ENCODE measurements around the gene KCNIP3.

KCNIP3 gene

GRCh38 chr2:95320986-95321767 lies 24.0 kb downstream of the KCNIP3 start:
- DNase-seq (ENCODE audit: insufficient read length, low spot score) (no peak), FAIRE-seq (no peak)

DNA sequence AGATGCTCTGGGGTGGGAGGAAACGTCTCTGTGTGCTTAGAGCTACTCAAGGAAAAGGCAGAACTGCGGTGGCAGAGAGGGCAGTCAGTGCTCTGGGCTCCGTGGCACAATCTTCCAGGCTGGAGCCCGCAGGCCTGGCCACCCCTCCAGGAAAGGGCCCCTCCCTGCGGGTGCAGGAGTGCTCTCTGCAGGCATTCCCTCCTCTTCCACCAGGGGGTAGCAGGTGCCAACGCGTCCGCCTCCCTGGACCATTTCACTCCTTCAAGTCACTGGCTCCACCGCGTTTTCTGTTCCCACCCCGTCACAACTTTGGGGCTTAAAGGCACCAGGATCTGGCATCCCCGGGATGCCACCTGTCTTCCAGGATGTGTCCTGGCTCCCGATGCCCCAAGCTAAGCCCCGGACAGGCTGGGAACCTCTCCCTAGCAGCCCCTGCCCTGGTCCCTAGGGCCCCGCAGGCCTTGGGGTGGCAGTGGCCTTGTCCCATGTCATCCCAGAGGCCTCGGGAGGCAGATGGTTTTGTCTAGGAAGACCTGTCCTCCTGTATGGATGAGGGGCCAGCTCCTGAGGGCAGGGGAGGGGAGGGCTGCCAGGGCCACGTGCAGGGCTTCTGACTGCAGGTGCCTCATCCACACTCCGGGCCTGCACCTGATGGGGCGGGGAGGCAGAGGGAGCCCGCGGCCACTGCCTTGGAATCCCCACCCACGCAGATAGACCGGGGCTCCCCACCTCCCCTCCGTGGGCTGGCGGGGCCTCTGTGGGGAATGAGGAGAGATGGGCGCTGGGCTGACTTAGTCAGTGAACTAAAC lies 26.4 kb downstream of the KCNIP3 start:
- FAIRE-seq = no peak
- TF ChIP-seq PAX5 (IDR thresholded peaks at IDR 0.05; ENCODE audit: insufficient read depth, low read length, severe bottlenecking) (no peak), SPI1 (IDR thresholded peaks at IDR 0.05; ENCODE audit: low read depth, low read length) (no peak), POLR2A (IDR thresholded peaks at IDR 0.05; ENCODE audit: low read depth, low read length) (no peak), TAF1 (IDR thresholded peaks at IDR 0.05; ENCODE audit: low read depth, low read length) (no peak), POLR2AphosphoS5 (IDR thresholded peaks at IDR 0.05; ENCODE audit: low read depth, low read length) (no peak), POU2F2 (IDR thresholded peaks at IDR 0.05; ENCODE audit: low read depth, low read length) (no peak)
- DNase-seq (ENCODE audit: insufficient read length, low spot score) = peak; percentile 61

More at GRCh38 chr2:95320986-95321767, 24.0 kb downstream of the KCNIP3 start:
- no peak for TF ChIP-seq POLR2A (IDR thresholded peaks at IDR 0.05; ENCODE audit: low read depth, low read length)
- TF ChIP-seq PAX5 (IDR thresholded peaks at IDR 0.05; ENCODE audit: insufficient read depth, low read length, severe bottlenecking) = no peak
- TF ChIP-seq POLR2AphosphoS5 (IDR thresholded peaks at IDR 0.05; ENCODE audit: low read depth, low read length) = no peak
- no peak for TF ChIP-seq TAF1 (IDR thresholded peaks at IDR 0.05; ENCODE audit: low read depth, low read length)
- TF ChIP-seq SPI1 (IDR thresholded peaks at IDR 0.05; ENCODE audit: low read depth, low read length) = no peak
- TF ChIP-seq POU2F2 (IDR thresholded peaks at IDR 0.05; ENCODE audit: low read depth, low read length) = no peak

GRCh38 chr2:95325026-95325425 lies 27.9 kb downstream of the KCNIP3 start:
- TF ChIP-seq SPI1 (IDR thresholded peaks at IDR 0.05; ENCODE audit: low read depth, low read length) = no peak
- no peak for TF ChIP-seq POU2F2 (IDR thresholded peaks at IDR 0.05; ENCODE audit: low read depth, low read length)
- no peak for TF ChIP-seq POLR2AphosphoS5 (IDR thresholded peaks at IDR 0.05; ENCODE audit: low read depth, low read length)
- TF ChIP-seq POLR2A (IDR thresholded peaks at IDR 0.05; ENCODE audit: low read depth, low read length) = no peak
- TF ChIP-seq TAF1 (IDR thresholded peaks at IDR 0.05; ENCODE audit: low read depth, low read length) = no peak
- no peak for TF ChIP-seq PAX5 (IDR thresholded peaks at IDR 0.05; ENCODE audit: insufficient read depth, low read length, severe bottlenecking)
- FAIRE-seq (no peak), DNase-seq (ENCODE audit: insufficient read length, low spot score) (no peak)

DNA sequence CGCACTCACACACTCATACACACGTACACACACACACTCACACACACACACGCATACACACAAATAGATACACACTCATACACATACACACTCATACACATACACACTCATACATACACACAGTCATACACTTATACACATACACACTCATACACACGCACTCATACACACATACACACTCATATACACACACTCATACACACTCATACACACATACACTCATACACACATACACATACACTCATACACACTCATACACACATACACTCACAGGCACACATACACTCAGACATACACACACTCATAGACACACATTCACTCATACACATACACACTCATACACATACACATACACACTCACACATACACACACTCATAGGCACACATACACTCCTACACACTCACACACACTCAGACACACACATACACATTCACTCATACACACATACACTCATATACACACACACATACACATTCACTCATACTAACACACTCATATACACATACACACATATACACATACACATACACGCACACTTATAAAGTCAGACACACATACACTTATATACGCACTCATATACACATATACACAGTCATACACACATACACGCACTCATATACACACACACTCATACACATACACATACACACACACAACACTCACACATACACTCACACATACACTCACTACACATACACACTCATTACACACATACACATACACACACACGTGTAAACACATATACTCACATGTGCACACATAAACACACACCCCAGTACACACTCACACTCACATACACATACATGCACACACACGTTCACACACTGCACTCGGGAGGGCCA lies 28.7 kb downstream of the KCNIP3 start:
- FAIRE-seq (peak; percentile 76), DNase-seq (ENCODE audit: insufficient read length, low spot score) (no peak)
- TF ChIP-seq POLR2AphosphoS5 (IDR thresholded peaks at IDR 0.05; ENCODE audit: low read depth, low read length) (no peak), POLR2A (IDR thresholded peaks at IDR 0.05; ENCODE audit: low read depth, low read length) (no peak), SPI1 (IDR thresholded peaks at IDR 0.05; ENCODE audit: low read depth, low read length) (no peak), POU2F2 (IDR thresholded peaks at IDR 0.05; ENCODE audit: low read depth, low read length) (no peak), TAF1 (IDR thresholded peaks at IDR 0.05; ENCODE audit: low read depth, low read length) (no peak), PAX5 (IDR thresholded peaks at IDR 0.05; ENCODE audit: insufficient read depth, low read length, severe bottlenecking) (no peak)

- FAIRE-seq (no peak), DNase-seq (ENCODE audit: insufficient read length, low spot score) (no peak)
- TF ChIP-seq POU2F2 (IDR thresholded peaks at IDR 0.05; ENCODE audit: low read depth, low read length) (no peak), TAF1 (IDR thresholded peaks at IDR 0.05; ENCODE audit: low read depth, low read length) (no peak), PAX5 (IDR thresholded peaks at IDR 0.05; ENCODE audit: insufficient read depth, low read length, severe bottlenecking) (no peak), SPI1 (IDR thresholded peaks at IDR 0.05; ENCODE audit: low read depth, low read length) (no peak), POLR2AphosphoS5 (IDR thresholded peaks at IDR 0.05; ENCODE audit: low read depth, low read length) (no peak), POLR2A (IDR thresholded peaks at IDR 0.05; ENCODE audit: low read depth, low read length) (no peak)
Observed at GRCh38 chr2:95326433-95327140, 29.4 kb downstream of the KCNIP3 start.

DNA sequence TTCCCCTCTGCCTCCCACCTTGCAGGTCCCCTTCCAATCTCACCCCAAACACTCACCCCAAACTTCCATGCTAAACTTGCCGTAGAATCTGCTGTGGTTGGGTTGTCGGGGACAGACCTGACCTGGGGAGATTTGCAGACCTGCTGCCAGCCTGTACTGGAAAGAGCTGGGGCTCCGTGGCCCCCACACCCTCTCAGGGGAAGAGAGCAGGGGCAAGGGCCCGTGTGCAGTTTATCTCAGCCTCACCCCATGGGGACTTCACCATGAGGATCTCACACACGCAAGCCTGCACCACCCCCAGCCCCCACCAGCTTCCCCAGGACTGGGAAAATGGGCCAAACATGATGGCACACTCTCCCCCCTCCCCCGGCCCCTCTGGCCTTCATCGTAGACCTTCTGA lies 30.7 kb downstream of the KCNIP3 start:
- FAIRE-seq (no peak), DNase-seq (ENCODE audit: insufficient read length, low spot score) (no peak)
- TF ChIP-seq TAF1 (IDR thresholded peaks at IDR 0.05; ENCODE audit: low read depth, low read length) (no peak), POU2F2 (IDR thresholded peaks at IDR 0.05; ENCODE audit: low read depth, low read length) (no peak), PAX5 (IDR thresholded peaks at IDR 0.05; ENCODE audit: insufficient read depth, low read length, severe bottlenecking) (no peak), POLR2AphosphoS5 (IDR thresholded peaks at IDR 0.05; ENCODE audit: low read depth, low read length) (no peak), POLR2A (IDR thresholded peaks at IDR 0.05; ENCODE audit: low read depth, low read length) (no peak), SPI1 (IDR thresholded peaks at IDR 0.05; ENCODE audit: low read depth, low read length) (no peak)

- no peak for DNase-seq (ENCODE audit: insufficient read length, low spot score)
- TF ChIP-seq TAF1 (IDR thresholded peaks at IDR 0.05; ENCODE audit: low read depth, low read length) = no peak
- TF ChIP-seq POLR2A (IDR thresholded peaks at IDR 0.05; ENCODE audit: low read depth, low read length) = no peak
- no peak for TF ChIP-seq PAX5 (IDR thresholded peaks at IDR 0.05; ENCODE audit: insufficient read depth, low read length, severe bottlenecking)
- TF ChIP-seq POU2F2 (IDR thresholded peaks at IDR 0.05; ENCODE audit: low read depth, low read length) = no peak
- TF ChIP-seq POLR2AphosphoS5 (IDR thresholded peaks at IDR 0.05; ENCODE audit: low read depth, low read length) = no peak
- TF ChIP-seq SPI1 (IDR thresholded peaks at IDR 0.05; ENCODE audit: low read depth, low read length) = no peak
- FAIRE-seq = no peak
Observed at GRCh38 chr2:95328358-95329125, 31.4 kb downstream of the KCNIP3 start.
